HFFc6 (cell line): ENCODE results near the gene TLDC2. TPM values are rescaled to one million over a fixed set of nuclear protein-coding genes. Genes with fewer than 3 reads are reported as not detected.
"Not testable (repeated sequence)": the region's sequence is repeated elsewhere in the genome, so short reads cannot be mapped to it uniquely, and the experiment has no call there.

Experiments used
- DNase-seq: peaks from one replicate; pipeline ENCODE4 v3.0.0-alpha.2; 2018
- H3K27ac Mint-ChIP-seq: 2 replicates; pipeline ENCODE4 v1.8.0; 2020; ENCODE audit warnings: mild to moderate bottlenecking, mixed read lengths
- H3K27me3 Mint-ChIP-seq: 2 replicates; pipeline ENCODE4 v1.8.0; 2021; ENCODE audit warnings: mild to moderate bottlenecking, moderate library complexity, mixed read lengths; ENCODE audit not compliant: insufficient read depth
- H3K36me3 Mint-ChIP-seq: 2 replicates; pipeline ENCODE4 v1.8.0; 2021; ENCODE audit warnings: low read depth, mixed read lengths
- H3K4me1 Mint-ChIP-seq: 2 replicates; pipeline ENCODE4 v1.8.0; 2020; ENCODE audit warnings: low read depth, mixed read lengths
- H3K4me3 Mint-ChIP-seq: 2 replicates; pipeline ENCODE4 v1.8.0; 2020; ENCODE audit warnings: mild to moderate bottlenecking, moderate library complexity, mixed read lengths
- H3K9me3 Mint-ChIP-seq: 2 replicates; pipeline ENCODE4 v1.8.0; 2020; ENCODE audit warnings: mild to moderate bottlenecking, mixed read lengths
- CTCF ChIP-seq: fragments of 200-600 bp; sonication (generic); IDR thresholded peaks from 2 replicates; pipeline ENCODE4 v1.5.0; 2021; ENCODE audit warnings: antibody characterized with exemption, mild to moderate bottlenecking
- total RNA-seq, 6 experiments: library from RNA; stranded (reverse); fragmentation: NEBNext Ultra II Directional; extraction: Animal tissue kit (Norgen Biotek cat#: 25700); gene quantifications; 2 replicates in 1 of 6; 3 replicates in 5 of 6; pipeline ENCODE4 v1.2.3, GENCODE V29; 2021

Gene TLDC2
- total RNA-seq, 6 experiments from 2014 or later = 0.17 to 0.55 (median 0.39) TPM

GRCh38 chr20:36932476-36933426, 56.8 kb downstream of the TLDC2 start:
- Mint-ChIP-seq H3K4me3 (no peak overlapping the region), H3K36me3 (peaks cover 11% of the 10 kb centered on the region; the same call in 1 of the 2 replicates), H3K27me3 (no peaks in the 10 kb centered on the region; the same call in 1 of the 2 replicates), H3K27ac (no peak overlapping the region), H3K4me1 (peaks cover 20% of the 10 kb centered on the region), H3K9me3 (no peaks in the 10 kb centered on the region)
- no peak for DNase-seq
- TF ChIP-seq CTCF = no peak

- H3K4me3 Mint-ChIP-seq, H3K27me3 Mint-ChIP-seq, H3K27ac Mint-ChIP-seq, DNase-seq, H3K9me3 Mint-ChIP-seq: not testable (repeated sequence)
- peaks cover 11% of the 10 kb centered on the region; the same call in 1 of the 2 replicates for H3K36me3 Mint-ChIP-seq
- H3K4me1 Mint-ChIP-seq = peaks cover 20% of the 10 kb centered on the region
Measured at GRCh38 chr20:36933571-36933970, 57.6 kb downstream of the TLDC2 start.

GRCh38 chr20:36936341-36936740, 60.4 kb downstream of the TLDC2 start:
- no peaks in the 10 kb centered on the region; the same call in 1 of the 2 replicates for H3K36me3 Mint-ChIP-seq
- DNase-seq = no peak
- no peak for TF ChIP-seq CTCF
- no peaks in the 10 kb centered on the region for H3K9me3 Mint-ChIP-seq
- no peaks in the 10 kb centered on the region for H3K27me3 Mint-ChIP-seq
- H3K27ac Mint-ChIP-seq = no peak overlapping the region
- H3K4me1 Mint-ChIP-seq = peaks cover 9% of the 10 kb centered on the region
- H3K4me3 Mint-ChIP-seq = no peak overlapping the region

- not testable (repeated sequence) for DNase-seq, H3K4me3 Mint-ChIP-seq, H3K27me3 Mint-ChIP-seq, H3K27ac Mint-ChIP-seq, H3K36me3 Mint-ChIP-seq, H3K9me3 Mint-ChIP-seq
- peaks cover 15% of the 10 kb centered on the region for H3K4me1 Mint-ChIP-seq
Measured at GRCh38 chr20:36936761-36937401, 60.9 kb downstream of the TLDC2 start.

GRCh38 chr20:36937402-36937770, 61.4 kb downstream of the TLDC2 start:
- Mint-ChIP-seq H3K4me1 (peaks cover 15% of the 10 kb centered on the region), H3K4me3 (no peak overlapping the region), H3K27me3 (no peaks in the 10 kb centered on the region; the same call in 1 of the 2 replicates), H3K27ac (no peak overlapping the region), H3K9me3 (no peaks in the 10 kb centered on the region), H3K36me3 (no peaks in the 10 kb centered on the region; the same call in 1 of the 2 replicates)
- no peak for TF ChIP-seq CTCF
- DNase-seq = no peak

GRCh38 chr20:36941401-36941835, 65.5 kb downstream of the TLDC2 start:
- no peaks in the 10 kb centered on the region; the same call in 1 of the 2 replicates for H3K36me3 Mint-ChIP-seq
- H3K27ac Mint-ChIP-seq = 0 out of 2 replicates have a peak overlapping the region, but pooled peaks have one; percentile 2
- no peak overlapping the region for H3K4me3 Mint-ChIP-seq
- TF ChIP-seq CTCF = no peak
- H3K9me3 Mint-ChIP-seq = no peaks in the 10 kb centered on the region
- no peak for DNase-seq
- no peaks in the 10 kb centered on the region; the same call in none of the 2 replicates for H3K27me3 Mint-ChIP-seq
- peaks cover 8% of the 10 kb centered on the region for H3K4me1 Mint-ChIP-seq

Other genes starting within 250 kb of the TLDC2 start
- gene SLA2, start 229.9 kb upstream of the TLDC2 start, total RNA-seq = not detected
- gene NDRG3, start 130.0 kb upstream of the TLDC2 start, total RNA-seq = 10 to 100 TPM; 32.8 to 42.3 (median 37.2) TPM
- gene DSN1, start 102.4 kb upstream of the TLDC2 start, total RNA-seq = 10 to 100 TPM in 5 of 6 experiments, 1 to 10 TPM in 1; 8.6 to 15.7 (median 14.0) TPM
- 10 to 100 TPM; 19.4 to 31.3 (median 23.8) TPM for gene SAMHD1, start 75.6 kb downstream of the TLDC2 start, total RNA-seq
- gene RBL1, start 219.9 kb downstream of the TLDC2 start, total RNA-seq = 10 to 100 TPM in 5 of 6 experiments, 1 to 10 TPM in 1; 6.6 to 13.3 (median 12.9) TPM